Stimulated activated CD4-positive, alpha-beta T cell treated with anti-CD3 and anti-CD28 coated beads, TNF-alpha, amount 100 ng/mL, for 24 hours (primary cell): ENCODE measurements around the gene SYT2.
"Not testable (repeated sequence)": the region's sequence is repeated elsewhere in the genome, so short reads cannot be mapped to it uniquely, and the experiment has no call there.

ENCODE experiments used
- DNase-seq, 3 experiments: peaks; one replicate each; pipeline ENCODE4 v3.0.0-alpha.2; 2020; ENCODE audit warnings: low read depth in 3 of 3

The SYT2 gene

DNA sequence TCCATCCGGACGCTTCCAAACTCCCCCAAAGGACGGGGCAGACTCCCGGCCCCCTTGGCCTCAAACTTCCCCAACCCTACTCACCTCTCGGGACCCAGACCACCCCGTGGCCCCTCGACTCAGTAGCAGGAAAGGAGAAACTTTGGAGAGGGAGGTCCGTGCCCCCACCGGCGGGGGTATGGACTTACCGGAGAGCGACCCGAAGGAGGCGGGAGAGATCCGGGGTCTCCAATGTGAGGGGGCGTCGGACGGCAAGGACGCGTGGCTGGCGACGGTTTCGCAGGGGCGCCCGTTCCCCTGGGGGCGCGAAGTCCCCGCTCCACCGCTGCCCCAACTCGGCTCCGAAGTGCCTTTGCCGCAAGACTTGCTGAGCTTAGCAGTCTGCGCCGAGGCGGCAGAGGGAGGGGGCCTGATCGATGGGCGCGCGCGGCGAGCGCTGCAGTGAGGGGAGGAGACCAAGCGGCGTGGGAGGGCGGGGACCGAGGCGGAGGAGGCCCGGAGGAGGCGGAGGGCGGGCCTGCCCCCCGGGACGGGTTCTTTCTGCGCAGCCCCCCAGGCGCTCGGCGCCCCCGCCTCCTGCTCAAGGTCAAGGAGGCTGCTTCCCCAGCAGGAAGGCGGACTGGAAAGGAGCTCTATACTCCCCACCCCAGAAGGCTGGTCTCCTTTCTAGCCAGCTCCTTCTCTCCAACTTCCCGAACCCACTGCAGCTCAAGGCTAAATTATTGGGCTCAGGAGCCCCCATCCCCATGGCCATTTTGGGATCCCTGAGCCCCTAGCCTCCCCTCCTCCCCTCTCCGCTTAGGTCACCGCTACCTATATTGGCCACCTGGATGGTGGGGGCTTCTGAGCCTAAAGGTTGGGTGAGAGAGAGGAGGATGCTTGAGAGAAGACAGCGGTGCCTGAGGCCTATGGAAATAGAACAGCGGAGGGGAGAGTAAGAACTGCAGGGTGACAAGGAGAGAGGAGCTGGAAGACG, at the start of gene SYT2:
Gene SYT2, minus strand, starts transcription at position 385 of the 976 bp plus-strand sequence. CDS start 104,682 bp downstream, outside the sequence.
- peak in 1 of 3 experiments; percentile 16 for DNase-seq

DNA sequence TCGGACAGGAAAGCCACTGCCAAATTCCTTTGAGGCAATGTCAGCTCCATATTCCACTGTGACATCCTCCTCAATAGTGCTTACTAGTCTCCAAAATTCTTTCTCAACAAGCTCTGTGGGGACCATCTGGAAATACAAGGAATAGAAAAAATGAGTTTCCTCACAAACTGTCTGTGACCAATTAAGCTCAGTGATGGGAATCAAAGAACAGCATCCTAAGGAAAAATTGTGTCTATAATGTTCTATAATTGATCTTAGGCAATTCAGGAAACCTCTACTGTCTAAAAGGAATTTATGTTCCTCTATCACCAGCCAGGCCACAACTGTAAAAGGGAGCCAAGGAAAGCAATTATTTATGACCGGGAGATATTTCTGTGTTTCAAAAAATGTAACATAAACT, 46.1 kb upstream of the SYT2 start:
- no peak for DNase-seq

GRCh38 chr1:202754293-202754692, 44.0 kb upstream of the SYT2 start:
- no peak for DNase-seq

GRCh38 chr1:202752774-202753173, 42.5 kb upstream of the SYT2 start:
- DNase-seq = no peak

GRCh38 chr1:202750761-202751160, 40.5 kb upstream of the SYT2 start:
- DNase-seq = no peak

GRCh38 chr1:202750024-202750423, 39.8 kb upstream of the SYT2 start:
- no peak for DNase-seq

- DNase-seq = no peak
Measured at GRCh38 chr1:202745323-202745888, 35.2 kb upstream of the SYT2 start.

GRCh38 chr1:202744770-202745169, 34.5 kb upstream of the SYT2 start:
- not testable (repeated sequence) for DNase-seq

GRCh38 chr1:202742496-202742895, 32.2 kb upstream of the SYT2 start:
- DNase-seq = no peak

GRCh38 chr1:202733251-202733650, 23.0 kb upstream of the SYT2 start:
- no peak for DNase-seq

- no peak for DNase-seq
Measured at GRCh38 chr1:202728951-202729350, 18.7 kb upstream of the SYT2 start.

DNA sequence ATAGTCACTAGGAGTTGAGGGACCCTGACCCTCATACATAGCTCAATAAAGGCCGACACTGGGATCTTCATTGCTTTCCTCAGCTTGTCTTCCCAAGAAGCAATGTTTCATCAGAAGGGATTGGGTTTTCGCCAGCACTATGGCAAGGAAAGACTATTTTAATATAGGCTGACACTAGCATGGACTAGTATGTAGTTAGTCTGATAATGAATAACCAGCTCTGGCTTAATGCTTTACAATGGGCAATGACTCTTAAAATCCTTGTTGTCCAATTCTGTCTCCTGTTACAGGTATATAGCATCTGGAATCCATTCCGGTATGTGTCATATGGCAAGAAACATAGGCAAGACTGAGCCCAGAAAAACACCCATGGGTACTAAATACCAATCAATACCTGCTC, 15.3 kb upstream of the SYT2 start:
- no peak for DNase-seq

GRCh38 chr1:202723708-202724107, 13.5 kb upstream of the SYT2 start:
- no peak for DNase-seq

DNA sequence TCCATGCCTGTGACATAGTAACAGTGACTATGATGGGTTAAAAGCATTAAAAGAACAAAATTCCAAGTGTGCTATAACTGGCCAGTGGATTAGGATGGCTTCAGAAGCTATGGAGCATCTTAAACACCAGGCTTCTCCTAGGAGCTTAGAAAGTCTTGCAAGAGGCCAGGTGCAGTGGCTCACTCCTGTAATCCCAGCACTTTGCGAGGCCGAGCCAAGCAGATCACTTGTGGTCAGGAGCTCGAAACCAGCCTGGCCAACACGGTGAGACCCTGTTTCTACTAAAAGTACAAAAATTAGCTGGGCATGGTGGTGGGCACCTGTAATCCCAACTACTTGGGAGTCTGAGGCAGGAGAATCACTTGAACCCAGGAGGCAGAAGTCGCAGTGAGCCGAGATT, 12.8 kb upstream of the SYT2 start:
- DNase-seq = not testable (repeated sequence)

GRCh38 chr1:202716654-202717053, 6.4 kb upstream of the SYT2 start:
- DNase-seq = no peak

GRCh38 chr1:202714202-202714601, 3.9 kb upstream of the SYT2 start:
- not testable (repeated sequence) for DNase-seq

- DNase-seq = no peak
Measured at GRCh38 chr1:202713110-202713509, 2.9 kb upstream of the SYT2 start.

DNA sequence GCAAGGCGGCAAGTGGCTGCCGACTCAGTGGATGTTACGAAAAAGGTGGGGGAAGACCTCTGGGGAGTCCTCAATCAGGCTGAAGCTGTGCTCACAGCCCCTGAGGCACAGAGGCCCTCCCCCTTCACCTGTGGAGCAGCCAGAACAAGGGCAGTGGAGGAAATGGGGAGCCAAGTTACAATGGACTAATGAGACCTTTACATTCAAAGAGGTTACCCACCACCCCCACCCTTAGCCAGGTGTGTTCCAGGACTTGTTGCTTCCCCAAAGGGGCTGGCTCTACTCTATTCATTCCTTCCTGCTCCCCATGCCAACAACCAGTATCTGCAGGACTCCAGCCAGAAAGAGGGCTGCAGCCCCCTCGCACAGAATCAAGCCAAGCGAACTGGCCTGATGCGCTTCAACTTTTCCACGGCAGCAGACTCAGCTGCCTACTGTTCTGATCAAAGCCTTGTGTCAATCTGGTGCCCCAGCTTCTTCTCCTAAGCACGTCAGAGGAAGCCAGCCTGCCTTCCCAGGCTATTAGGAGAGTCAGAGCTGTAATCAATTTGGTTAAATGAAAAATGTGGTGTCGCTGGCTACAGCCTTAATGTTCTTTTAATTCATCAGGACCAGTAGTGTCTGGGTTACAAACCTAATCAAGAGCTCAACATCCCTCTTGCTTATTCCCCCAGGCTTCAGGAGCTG, 1.8 kb upstream of the SYT2 start:
- no peak for DNase-seq

DNA sequence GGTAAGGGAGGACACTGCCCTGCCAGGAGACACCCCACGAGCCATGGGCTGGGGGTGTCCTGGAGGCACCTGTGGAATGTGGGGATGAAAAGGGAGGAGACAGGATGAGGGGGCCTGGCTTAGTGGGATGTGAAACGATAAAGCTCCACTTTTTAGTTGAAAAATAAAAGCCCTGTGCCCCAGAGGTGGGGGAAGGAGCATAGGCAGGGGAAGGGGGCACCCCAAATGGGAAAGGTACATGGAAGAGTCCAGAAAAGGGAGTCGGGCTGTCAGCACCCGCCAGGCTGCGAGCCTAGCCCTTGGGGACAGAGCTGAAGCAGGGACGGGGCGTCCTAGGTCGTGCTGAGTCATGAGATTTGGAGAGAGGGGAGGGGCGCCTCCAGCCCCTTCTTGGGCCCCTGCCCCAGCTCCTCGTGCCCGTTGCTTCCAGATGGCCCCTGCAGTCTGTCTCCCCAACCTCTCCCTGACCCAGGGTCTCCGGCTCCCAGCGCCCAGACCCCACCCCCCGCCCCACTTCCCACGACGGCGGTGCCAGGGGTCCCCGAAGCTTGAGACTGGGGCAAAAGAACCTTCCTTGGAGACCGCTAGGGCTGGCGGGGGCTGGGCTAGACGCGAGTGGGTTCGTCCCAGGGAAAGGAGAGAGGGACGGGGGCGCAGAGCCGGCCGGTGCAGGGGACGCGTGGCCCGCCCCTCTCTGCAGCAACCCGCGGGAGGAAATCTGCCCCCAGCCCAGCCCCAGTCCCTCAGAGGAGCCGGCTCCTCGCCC, 795 bp downstream of the SYT2 start:
- no peak for DNase-seq

DNA sequence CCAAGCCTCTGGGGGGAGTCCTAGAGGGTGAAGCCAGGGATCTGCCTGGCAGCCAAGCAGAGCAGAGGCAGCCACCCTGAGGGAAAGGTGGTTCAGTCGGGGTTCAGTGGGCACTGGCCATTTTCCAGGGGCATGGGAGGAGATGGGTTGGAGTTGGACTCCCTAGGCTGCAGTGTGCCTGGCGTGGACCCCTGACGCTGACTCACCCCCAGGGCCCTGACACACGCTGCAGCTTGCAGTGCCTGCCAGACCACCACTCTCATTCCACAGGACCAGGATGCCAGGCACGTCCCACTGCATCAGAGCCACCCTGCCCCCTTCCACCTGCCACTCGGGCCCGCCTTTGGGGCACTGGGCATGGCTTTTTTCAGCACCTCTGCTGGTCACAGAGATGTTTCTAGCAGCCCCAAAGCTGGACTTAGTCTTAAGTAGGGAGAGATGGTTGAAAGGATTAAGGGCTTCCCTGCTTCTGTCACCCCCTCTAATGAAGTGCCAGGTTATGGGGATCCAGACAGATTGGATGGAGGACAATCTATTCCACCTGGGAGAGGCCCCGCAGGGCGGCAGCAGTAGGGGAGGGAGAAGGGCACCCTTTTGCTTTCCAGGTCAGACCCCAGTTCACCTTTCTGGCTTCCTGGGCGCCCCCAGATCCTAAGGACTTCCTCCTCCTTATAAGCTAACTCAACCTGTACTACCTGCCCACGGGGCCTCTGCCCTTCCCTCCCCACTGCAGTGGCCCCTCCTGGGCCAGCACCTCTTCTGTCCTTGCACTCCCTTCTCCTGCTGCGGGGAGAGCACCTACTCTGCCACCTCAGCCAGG, 1.6 kb downstream of the SYT2 start:
- no peak for DNase-seq

GRCh38 chr1:202706851-202707250, 3.4 kb downstream of the SYT2 start:
- DNase-seq = no peak
